Measurements from ENCODE around the gene CCDC171. TPM values are rescaled to one million over a fixed set of nuclear protein-coding genes. Genes with fewer than 3 reads are reported as not detected.
"Not testable (repeated sequence)": the region's sequence is repeated elsewhere in the genome, so short reads cannot be mapped to it uniquely, and the experiment has no call there.

The CCDC171 gene
- polyA plus RNA-seq, 3 donors, result 4.5 to 6.1 (median 4.5) TPM

DNA sequence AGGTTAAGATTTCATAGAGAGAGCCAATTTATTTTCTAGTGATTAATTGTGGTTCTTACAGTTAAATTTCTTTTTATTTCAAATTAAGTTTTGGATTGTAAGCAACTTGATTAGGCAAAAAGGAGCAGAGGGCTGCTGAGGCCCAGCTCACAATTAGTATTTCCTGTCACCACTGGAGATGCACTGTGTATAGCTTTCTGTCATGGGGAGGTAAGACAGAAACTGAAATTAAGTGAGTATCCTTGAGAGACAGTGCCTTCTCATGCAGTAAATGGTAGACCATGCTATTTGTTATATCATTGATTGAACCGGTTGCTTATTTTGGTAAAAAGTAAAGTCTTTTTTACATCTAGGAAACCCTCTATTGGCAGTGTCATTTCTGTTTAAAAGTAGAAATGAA is 190.7 kb downstream of the CCDC171 start:
- no peak for DNase-seq (ENCODE audit: low read depth in 3 of 3, low spot score in 2 of 3)

DNA sequence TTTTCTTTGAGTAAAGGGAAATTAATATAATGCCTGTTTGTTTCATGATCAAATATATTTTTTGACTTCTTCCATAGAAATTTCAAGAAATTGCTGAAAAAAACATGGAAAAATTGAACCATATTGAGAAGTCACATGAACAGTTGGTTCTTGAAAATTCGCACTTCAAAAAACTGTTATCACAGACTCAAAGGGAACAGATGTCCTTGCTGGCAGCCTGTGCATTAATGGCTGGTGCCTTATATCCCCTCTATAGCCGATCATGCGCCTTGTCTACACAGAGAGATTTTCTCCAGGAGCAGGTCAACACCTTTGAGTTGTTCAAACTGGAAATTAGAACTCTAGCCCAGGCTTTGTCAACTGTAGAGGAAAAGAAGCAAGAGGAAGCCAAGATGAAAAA is 191.4 kb downstream of the CCDC171 start:
- no peak for DNase-seq (ENCODE audit: low read depth in 3 of 3, low spot score in 2 of 3)

DNA sequence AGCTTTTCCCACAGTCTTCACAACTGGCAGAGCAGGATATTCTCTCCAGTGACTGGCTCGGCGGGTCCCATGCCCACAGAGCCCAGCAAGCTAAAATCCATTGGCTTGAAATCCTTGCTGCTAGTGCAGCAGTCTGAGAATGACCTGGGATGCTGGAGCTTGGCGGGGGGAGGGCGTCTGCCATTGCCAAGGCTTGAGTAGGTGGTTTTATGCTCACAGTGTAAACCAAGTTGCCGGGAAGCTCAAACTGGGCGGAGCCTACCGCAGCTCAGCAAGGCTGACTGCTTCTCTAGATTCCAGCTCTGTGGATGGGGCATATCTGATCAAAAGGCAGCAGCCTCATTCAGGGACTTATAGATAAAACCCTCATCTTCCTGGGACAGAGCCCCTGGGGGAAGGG is 194.1 kb downstream of the CCDC171 start:
- DNase-seq (ENCODE audit: low read depth in 3 of 3, low spot score in 2 of 3), result no peak

DNA sequence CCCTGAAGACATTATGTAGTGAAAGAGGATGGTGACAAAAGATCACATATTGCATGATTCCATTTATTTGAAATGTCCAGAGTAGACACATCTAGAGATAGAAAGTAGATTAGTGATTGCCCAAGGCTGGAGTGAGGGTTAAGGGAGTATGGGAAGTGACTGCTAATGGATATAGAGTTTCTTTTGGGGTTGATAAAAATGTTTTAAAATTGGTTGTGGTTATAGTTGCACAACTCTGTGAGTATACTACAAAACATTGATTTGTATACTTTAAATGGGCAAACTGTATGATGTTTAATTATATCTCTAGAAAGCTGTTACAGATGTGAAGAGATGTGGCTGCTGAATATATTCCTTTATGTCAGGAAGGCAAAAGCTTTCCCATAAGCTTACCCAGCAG is 202.8 kb downstream of the CCDC171 start:
- no peak for DNase-seq (ENCODE audit: low read depth in 3 of 3, low spot score in 2 of 3)

DNA sequence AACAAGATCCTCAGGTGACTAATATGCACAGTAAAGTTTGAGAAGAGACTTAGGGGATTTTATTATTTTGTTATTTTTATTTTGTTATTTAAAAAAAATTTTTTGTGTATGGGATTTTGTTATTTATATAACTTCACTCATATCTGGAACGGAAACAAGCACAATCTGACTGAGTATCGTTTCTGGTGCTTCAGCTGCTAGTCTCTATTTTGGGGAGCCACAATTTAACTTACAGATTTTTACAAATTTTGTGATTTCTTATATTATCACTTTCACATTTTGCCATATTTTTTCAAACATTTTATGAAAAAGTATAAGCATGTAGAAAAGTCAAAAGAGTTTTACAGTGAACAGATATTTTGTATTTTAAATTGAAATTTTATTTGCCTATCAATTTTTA is 208.7 kb downstream of the CCDC171 start:
- no peak for DNase-seq (ENCODE audit: low read depth in 3 of 3, low spot score in 2 of 3)

DNA sequence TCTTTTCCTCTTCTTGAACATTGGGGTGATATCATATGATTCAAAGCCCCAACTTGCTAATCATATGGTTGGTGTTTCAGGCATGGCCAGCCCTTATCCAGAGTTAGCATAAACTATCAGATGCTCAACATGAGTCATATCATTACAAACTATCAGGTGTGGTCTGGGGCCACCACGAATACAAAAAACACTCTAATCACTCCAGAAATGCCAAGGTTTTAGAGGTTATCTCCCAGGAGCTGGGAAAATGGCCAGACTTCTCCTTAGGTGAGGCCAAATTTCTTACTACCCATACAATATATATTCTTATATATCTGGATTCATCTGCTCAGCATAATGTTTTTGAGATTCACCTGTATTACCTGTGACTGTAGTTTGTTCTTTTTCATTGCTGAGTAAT is 210.5 kb downstream of the CCDC171 start:
- DNase-seq (ENCODE audit: low read depth in 3 of 3, low spot score in 2 of 3), result no peak

DNA sequence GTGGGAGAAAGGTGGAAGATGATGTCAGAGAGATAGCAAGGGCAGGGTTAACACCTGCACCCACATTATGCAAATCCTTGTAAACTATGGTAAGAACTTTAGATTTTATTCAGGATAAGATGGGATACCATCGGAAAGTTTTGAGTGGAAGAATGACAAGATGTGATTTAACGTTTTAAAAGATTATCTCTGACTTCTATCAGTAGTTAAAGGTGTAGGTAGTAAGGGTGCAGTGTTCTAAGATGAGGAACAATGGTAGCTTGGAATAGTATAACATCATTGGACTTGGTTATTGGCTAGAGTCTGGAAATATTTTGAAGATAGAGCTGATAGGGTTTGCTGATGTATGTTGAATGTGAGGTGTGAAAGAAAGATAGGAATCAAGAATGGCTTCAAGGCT is 211.3 kb downstream of the CCDC171 start:
- DNase-seq (ENCODE audit: low read depth in 3 of 3, low spot score in 2 of 3), result no peak

DNA sequence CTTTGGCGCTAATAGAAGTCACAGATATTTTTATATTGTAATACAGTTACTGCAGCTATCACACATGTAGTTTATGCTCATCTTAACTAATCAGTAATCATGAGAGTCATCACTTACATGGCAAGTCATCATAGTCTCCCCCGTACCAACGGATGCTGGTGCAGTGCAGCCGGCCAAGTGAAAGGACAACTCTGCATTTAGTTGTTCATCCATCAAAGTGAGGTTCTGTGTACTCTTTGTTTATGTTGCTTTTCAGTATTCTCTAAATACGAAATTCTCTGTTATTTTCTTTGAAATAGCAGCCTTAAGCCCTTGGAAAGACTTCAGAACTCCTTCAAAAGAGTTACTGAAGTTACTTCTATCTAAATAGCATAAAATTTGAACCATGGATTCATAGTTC is 216.7 kb downstream of the CCDC171 start:
- no peak for DNase-seq (ENCODE audit: low read depth in 3 of 3, low spot score in 2 of 3)

DNA sequence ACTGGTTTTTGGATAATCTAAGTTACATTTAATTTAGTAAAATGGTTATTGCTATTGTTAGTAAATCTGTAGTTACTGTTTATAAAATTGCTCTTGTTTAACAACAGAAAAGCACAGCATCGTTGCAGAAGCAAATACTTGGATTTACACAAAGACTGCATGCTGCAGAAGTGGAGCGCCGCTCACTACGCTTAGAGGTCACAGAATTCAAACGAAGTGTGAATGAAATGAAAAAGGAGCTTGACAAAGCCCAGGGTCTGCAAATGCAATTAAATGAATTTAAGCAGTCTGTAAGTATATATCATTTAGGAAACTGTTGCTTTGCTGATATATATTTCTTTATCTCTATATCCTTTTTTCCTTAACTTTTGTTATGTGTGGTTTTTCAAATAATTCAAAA is 226.0 kb downstream of the CCDC171 start:
- no peak for DNase-seq (ENCODE audit: low read depth in 3 of 3, low spot score in 2 of 3)

DNA sequence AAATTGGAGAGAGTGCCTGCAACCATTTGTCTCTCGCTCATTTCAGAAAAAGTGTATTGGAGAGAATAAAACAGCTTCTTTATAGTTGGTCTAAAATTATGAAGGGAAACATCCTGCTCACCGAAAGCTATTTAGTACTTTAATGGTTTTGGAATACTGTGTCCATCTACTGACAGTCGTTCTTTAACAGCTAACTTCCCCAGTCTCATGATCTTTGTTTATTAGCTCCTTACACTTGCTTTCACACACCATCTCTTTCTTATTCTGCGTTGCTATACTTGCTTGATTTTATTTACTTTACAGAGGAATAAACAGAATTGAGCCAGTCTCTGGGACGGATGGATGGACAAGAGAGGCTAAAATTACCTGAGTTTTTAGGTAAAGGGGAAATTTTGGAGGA is 229.3 kb downstream of the CCDC171 start:
- DNase-seq (ENCODE audit: low read depth in 3 of 3, low spot score in 2 of 3), result no peak

DNA sequence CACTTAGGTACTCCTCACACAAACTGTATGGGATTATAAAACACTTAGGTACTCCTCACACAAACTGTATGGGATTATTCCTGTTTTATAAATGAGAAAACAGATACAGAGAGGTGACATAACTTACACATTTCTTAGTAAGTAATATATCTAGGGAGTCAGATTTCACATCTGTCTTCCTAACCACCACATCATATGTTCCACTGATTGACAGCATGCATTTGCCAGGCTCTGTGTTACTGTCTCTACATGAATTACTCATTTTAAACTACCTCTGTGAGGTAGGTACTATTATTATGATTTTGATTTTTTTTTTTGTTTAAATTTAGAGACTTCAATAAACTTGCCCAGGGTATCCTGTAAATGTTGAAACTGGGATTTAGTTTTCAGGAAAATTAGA is 232.7 kb downstream of the CCDC171 start:
- no peak for DNase-seq (ENCODE audit: low read depth in 3 of 3, low spot score in 2 of 3)

DNA sequence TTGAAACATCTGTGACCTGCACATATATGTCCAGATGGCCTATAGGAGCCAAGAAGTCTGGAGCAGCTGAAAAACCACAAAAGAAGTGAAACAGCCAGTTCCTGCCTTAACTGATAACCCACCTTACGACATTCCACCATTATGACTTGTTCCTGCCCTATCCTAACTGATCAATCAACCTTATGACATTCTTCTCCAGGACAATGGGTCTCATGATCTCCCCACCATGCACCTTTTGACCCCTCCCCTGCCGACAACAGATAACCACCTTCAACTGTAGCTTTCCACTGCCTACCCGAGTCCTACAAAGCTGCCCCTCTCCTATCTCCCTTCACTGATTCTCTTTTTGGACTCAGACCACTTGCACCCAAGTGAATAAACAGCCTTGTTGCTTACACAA is 233.8 kb downstream of the CCDC171 start:
- DNase-seq (ENCODE audit: low read depth in 3 of 3, low spot score in 2 of 3), result no peak

DNA sequence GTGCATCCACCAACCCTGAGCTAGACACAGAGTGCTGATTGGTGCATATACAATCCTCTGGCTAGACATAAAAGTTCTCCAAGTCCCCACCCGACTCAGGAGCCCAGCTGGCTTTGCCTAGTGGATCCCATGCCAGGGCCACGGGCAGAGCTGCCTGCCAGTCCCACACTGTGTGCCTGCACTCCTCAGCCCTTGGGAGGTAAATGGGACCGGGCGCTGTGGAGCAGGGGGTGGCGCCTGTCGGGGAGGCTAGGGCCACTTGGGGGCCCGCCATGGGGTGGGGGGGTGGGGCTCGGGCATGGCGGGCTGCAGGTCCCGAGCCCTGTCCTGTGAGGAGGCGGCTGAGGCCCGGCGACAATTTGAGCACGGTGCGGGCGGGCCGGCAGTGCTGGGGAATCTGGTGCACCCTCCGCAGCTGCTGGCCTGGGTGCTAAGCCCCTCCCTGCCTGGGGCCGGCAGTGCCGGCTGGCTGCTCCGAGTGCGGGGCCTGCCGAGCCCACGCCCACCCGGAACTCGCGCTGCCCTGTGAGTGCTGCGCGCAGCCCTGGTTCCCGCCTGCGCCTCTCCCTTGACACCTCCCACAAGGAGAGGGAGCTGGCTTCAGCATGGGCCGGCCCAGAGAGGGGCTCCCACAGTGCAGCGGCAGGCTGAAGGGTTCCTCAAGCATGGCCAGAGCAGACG is 257.5 kb downstream of the CCDC171 start:
- DNase-seq (ENCODE audit: low read depth in 3 of 3, low spot score in 2 of 3), result not testable (repeated sequence)

DNA sequence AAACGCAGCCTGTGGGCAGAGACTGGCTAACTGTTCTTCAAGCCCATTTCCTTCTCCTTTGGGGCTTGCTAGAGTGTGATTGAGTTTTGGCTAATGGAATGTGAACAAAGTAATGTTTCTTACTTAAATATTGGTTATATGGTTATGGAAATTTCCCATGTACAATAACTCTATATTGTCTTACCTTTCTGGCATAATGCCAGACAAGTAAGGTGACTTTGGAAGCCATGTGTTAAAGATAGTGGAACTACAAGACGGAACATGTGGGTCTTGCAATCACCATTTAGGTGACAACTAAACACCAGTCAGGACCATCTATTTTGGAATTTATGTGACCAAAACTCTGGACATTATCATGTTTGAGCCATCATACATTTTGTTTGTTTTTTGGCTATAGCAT is 260.2 kb downstream of the CCDC171 start:
- DNase-seq (ENCODE audit: low read depth in 3 of 3, low spot score in 2 of 3), result no peak

DNA sequence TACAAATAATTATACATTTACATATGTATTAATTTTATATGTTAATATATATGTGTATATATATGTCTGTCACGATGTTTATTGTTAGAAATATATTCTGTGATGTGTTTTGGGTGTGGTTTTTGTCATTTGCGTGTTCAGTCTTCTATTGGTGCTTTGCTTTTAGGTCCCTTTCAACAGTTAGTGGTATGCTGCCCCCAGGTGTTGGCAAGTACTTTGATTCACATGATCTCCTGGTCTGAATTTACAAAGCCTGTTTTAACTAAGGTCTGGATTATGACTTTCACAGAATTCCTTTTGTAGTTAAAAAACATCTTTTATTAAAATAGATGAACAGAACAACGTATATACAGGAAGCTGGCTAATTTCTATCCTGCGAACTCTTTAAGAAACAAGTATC is 271.5 kb downstream of the CCDC171 start:
- no peak for DNase-seq (ENCODE audit: low read depth in 3 of 3, low spot score in 2 of 3)

DNA sequence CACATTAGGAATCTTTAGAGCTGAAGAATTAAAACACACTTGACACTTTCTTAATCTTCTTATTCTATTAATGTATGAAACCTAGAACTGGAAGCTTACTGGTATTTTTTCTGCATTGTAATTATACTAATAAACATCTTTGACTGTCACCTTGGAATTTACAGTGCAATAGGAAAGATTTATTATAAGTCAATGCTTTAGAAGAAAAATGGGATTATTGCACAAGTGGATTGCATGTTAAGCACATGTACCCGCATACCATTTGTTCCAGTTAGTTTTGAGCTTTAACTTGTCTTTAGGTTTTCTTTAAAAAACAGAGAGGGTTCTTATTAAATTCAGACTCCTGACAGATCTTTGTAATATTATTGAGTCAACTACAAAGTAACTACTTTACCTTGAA is 278.5 kb downstream of the CCDC171 start:
- no peak for DNase-seq (ENCODE audit: low read depth in 3 of 3, low spot score in 2 of 3)

DNA sequence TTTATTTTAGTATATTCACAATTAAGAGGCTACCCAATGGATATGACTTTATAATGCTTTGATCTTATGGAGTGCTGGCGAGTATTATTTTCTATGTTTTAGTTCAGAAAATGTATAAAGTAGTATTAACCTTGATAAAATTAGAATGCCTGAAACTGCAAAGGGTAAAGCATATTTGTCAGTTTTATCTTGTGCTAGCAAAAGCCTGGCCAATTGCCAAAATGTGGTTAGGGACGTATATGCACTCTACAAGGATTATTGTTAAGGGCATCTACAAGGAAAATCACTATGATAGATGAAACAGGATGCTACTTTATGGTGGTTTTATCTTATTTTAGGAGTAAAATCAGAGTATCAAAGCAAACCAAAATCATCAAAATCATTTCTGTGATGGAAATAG is 281.7 kb downstream of the CCDC171 start:
- DNase-seq (ENCODE audit: low read depth in 3 of 3, low spot score in 2 of 3), result no peak

DNA sequence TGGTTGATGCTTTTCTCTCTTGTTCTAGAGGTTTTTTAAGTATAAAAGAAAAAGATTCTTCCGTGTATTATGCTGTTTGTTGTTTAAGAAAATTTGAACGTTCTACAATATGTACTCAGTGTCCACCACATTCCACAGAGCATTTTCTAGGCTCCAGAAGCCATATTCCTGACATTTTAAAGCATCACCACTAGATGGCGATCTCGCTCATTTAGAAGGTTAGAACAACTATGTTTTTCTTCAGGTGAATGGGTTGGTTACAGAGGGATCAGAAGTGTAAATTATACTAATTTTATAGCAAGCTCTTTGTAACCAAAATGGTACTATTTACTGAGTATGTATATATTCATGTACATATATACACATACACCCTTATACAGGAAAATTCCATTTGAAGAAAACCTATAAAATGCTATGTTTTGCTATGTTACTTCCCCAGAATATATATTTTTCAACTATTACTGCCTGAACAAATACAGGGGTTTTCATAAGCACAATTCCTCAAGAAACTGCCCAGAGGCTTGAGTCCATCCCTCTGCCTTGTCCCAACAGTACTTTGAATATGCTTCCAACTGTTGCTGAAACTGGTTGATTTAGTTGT is 284.3 kb downstream of the CCDC171 start:
- peak; percentile 21 to 38 (median 29) for DNase-seq (ENCODE audit: low read depth in 3 of 3, low spot score in 2 of 3)

DNA sequence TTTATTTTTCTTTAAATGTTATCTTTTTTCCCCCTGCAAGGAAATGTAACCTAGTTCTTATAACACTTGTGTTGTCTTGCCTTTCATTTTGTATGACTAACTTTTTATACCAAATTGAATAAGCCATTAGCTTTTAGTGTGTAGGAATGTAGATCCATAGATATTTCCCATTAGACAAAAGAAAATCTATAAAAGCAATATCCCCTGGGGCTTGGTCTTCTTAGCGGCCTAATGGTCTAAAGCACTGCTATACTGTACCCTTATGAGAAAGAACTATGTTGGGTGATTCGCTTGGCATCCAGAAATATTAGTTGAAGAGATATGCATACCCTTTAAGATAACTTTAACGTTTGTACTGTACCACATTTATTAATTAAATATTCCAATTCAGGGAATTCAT is 289.2 kb downstream of the CCDC171 start:
- DNase-seq (ENCODE audit: low read depth in 3 of 3, low spot score in 2 of 3), result no peak

DNA sequence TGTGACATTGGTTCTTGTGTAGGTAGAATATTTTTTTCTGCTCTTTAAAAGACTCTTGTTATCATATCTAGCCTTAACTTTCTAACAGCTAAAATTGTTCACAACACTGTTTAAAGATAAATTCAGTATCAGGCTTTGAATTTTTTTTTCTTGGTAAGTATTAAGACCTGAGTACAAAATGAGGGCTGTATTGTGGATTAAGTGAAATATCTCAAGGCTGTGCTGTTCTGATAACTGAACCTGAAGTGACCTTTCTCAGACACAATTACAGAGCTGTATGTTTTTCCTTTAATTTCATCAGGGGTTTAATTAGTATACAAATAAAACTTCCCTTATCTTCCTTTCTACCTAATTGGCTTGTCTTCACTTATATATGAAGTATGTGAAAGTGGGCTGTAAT is 290.5 kb downstream of the CCDC171 start:
- no peak for DNase-seq (ENCODE audit: low read depth in 3 of 3, low spot score in 2 of 3)

DNA sequence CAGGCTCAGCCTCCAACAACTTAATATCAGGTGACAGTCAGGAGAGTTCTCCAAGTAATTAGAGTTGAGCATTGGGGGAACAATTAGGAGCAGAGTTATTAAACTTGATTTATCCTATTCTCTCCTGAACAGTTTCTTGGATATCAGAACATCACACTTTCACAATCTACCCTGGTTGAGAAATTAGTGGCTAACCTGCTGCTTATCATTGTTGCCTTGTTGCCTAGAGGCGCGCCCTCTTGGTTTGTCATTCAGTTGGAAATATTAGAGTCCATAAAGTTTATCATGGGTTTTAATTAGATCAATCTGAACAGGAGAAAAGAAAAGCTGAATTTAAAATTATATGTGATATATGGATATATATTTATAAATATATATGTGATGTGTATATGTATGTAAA is 291.1 kb downstream of the CCDC171 start:
- no peak for DNase-seq (ENCODE audit: low read depth in 3 of 3, low spot score in 2 of 3)

DNA sequence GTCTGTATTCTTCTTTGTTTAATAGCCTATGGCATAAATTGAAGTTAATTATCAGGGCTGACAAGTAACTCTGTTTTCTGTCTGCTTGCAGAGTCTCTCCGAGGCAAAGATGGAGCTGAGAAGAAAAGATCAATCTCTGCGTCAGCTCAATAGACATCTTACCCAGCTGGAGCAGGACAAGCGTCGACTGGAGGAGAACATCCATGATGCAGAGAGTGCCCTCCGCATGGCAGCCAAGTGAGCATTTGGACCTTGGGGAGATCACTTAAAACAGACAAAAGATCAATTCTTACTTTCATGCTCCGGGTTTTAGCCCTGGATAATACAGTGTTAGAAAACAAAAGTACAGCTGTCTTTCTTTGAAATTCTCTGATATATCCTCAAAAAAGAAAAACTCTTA is 293.8 kb downstream of the CCDC171 start:
- no peak for DNase-seq (ENCODE audit: low read depth in 3 of 3, low spot score in 2 of 3)

DNA sequence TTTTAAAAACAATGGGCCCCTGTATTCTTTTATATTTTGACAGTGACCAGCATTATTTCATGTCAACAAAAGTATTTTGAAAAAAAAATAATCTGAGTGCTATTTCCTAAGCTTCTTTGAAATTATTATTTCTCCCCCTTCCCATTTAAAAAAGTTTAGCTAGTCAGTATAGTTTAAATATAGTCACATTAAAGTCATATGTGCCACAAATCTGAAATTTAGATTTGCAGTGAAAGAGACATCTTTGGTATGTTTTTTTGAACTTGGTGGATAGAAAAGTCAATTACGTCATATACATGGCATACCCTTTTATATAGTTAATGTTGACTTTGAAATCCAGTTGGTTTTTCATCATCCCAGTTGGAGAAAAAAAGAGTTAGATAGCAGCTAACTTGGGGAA is 297.0 kb downstream of the CCDC171 start:
- no peak for DNase-seq (ENCODE audit: low read depth in 3 of 3, low spot score in 2 of 3)

Measured in right renal cortex interstitium (tissue), 3 donors.